Hepatocyte (in vitro differentiated cells): ENCODE data around the gene SNCAIP. TPM values are rescaled to one million over a fixed set of nuclear protein-coding genes. Genes with fewer than 3 reads are reported as not detected.

ENCODE experiments used
- DNase-seq: peaks from one replicate; pipeline ENCODE4 v3.0.0-alpha.2; 2016; ENCODE audit warnings: low spot score
- H2AFZ ChIP-seq: fragments of 200-600 bp; sonication (generic); 2 replicates; pipeline ENCODE4 v1.6.0; 2016; ENCODE audit warnings: antibody characterized with exemption, mild to moderate bottlenecking
- H3K27ac ChIP-seq: fragments of 200-600 bp; sonication (generic); 2 replicates; pipeline ENCODE4 v1.5.1; 2016; ENCODE audit warnings: mild to moderate bottlenecking
- H3K27me3 ChIP-seq: fragments of 200-600 bp; sonication (generic); 2 replicates; pipeline ENCODE4 v1.6.1; 2016
- H3K36me3 ChIP-seq: fragments of 200-600 bp; sonication (generic); replicated peaks from 2 replicates; pipeline ENCODE4 v1.5.1; 2016; ENCODE audit warnings: low read depth; ENCODE audit not compliant: insufficient read depth
- H3K4me1 ChIP-seq: fragments of 200-600 bp; sonication (generic); 2 replicates; pipeline ENCODE4 v1.5.1; 2016; ENCODE audit warnings: mild to moderate bottlenecking, moderate library complexity; ENCODE audit not compliant: insufficient read depth
- H3K4me2 ChIP-seq: fragments of 200-600 bp; sonication (generic); 2 replicates; pipeline ENCODE4 v1.6.0; 2016
- H3K4me3 ChIP-seq: fragments of 200-600 bp; sonication (generic); 2 replicates; pipeline ENCODE4 v1.5.1; 2016; ENCODE audit warnings: mild to moderate bottlenecking
- H3K79me2 ChIP-seq: fragments of 200-600 bp; sonication (generic); 2 replicates; pipeline ENCODE4 v1.6.0; 2017; ENCODE audit warnings: mild to moderate bottlenecking
- H3K9me2 ChIP-seq: fragments of 200-600 bp; sonication (generic); replicated peaks from 2 replicates; pipeline ENCODE4 v1.6.0; 2017; ENCODE audit warnings: mild to moderate bottlenecking; ENCODE audit not compliant: insufficient read depth
- H3K9me3 ChIP-seq: fragments of 200-600 bp; sonication (generic); 2 replicates; pipeline ENCODE4 v1.5.1; 2016; ENCODE audit warnings: low read depth, mild to moderate bottlenecking
- H4K20me1 ChIP-seq: fragments of 200-600 bp; sonication (generic); 2 replicates; pipeline ENCODE4 v1.6.0; 2016; ENCODE audit warnings: mild to moderate bottlenecking; ENCODE audit not compliant: insufficient read depth, poor library complexity, severe bottlenecking
- EZH2 ChIP-seq: fragments of 200-600 bp; sonication (generic); IDR thresholded peaks from 2 replicates; pipeline ENCODE4 v1.6.1; 2016; ENCODE audit warnings: antibody characterized with exemption, mild to moderate bottlenecking, borderline replicate concordance
- EZH2phosphoT487 ChIP-seq: fragments of 200-600 bp; sonication (generic); IDR thresholded peaks from one replicate; pipeline ENCODE4 v1.6.1; 2018; ENCODE audit warnings: antibody characterized with exemption, mild to moderate bottlenecking, low read depth, moderate library complexity; ENCODE audit not compliant: unreplicated experiment, severe bottlenecking
- WGBS: methylation state at CpG from one replicate; pipeline ENCODE4 v1.1.6; 2016; ENCODE audit warnings: low lambda C conversion rate; ENCODE audit errors: missing lambda C conversion rate; 5-methylcytosine and 5-hydroxymethylcytosine counted together
- polyA plus RNA-seq: library from polyadenylated mRNA; unstranded; fragments of >200 nt; fragmentation: Nextera tagmentation; extraction: Ambion mirVana; gene quantifications from 2 replicates; pipeline ENCODE4 v1.2.1, GENCODE V29; 2016
- total RNA-seq: library from RNA; depleted of rRNA; stranded (reverse); fragments of >200 nt; gene quantifications from 2 replicates; pipeline ENCODE4 v1.2.3, GENCODE V29; 2014
- TF ChIP-seq, protein P1 (sequence below): fragments of 200-600 bp; sonication (generic); IDR thresholded peaks from 2 replicates; pipeline ENCODE4 v1.5.1; 2016; ENCODE audit warnings: antibody characterized with exemption, mild to moderate bottlenecking; ENCODE audit not compliant: poor library complexity

The SNCAIP gene
- total RNA-seq = 19.0 and 19.1 TPM in 2 replicates
- 7.1 and 11.4 TPM in 2 replicates for polyA plus RNA-seq

DNA sequence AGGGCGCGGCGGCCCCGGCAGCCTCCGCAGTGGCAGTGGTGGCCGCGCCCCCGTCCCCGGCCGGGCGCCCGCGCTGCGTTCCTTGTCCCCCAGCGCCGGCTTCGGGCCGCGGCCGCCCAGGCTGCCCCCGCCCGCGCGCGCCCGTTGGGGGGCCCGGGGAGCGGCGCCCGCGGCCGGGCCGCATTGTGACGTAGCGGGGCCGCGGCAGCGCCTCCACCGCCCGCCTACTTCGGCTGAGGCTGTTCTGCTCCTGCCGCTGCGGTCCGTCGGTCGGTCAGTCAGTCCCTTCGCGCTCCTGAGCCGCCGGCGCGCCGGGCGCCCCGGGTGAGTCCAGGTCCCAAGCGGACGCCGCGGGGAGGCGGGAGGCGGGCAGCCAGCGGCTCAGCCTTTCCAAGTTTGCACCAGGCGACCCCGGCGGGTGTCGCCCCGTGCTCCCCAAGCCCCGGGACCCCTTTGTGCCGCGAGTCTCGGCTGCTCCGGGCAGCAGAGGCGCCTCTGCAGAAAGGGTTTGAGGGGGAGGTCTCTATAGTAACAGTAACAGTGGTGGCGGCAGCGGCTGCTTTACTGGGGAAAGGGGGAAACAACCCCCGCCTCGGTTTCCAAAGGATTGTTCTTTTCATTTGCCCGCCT, at the start of gene SNCAIP:
SNCAIP (plus strand) TSS at position 277 of the 630 bp plus-strand sequence. CDS start 78,898 bp downstream, outside the sequence.
- Histone ChIP-seq H3K27ac (peak within 1 kb of the TSS; percentile 88), H2AFZ (peak within 1 kb of the TSS; percentile 82), H3K36me3 (no peaks in the 10 kb centered on the region), H3K79me2 (peaks cover 25% of the 10 kb centered on the region), H3K4me3 (peak within 1 kb of the TSS; percentile 84), H4K20me1 (no peaks in the 10 kb centered on the region), H3K27me3 (peaks cover 6% of the 10 kb centered on the region), H3K4me1 (peaks cover 14% of the 10 kb centered on the region), H3K9me2 (no peaks in the 10 kb centered on the region), H3K9me3 (no peaks in the 10 kb centered on the region), H3K4me2 (peak within 1 kb of the TSS; percentile 94)
- no peak for TF ChIP-seq EZH2
- TF ChIP-seq EZH2phosphoT487 = no peak
- TF ChIP-seq, protein P1, sequence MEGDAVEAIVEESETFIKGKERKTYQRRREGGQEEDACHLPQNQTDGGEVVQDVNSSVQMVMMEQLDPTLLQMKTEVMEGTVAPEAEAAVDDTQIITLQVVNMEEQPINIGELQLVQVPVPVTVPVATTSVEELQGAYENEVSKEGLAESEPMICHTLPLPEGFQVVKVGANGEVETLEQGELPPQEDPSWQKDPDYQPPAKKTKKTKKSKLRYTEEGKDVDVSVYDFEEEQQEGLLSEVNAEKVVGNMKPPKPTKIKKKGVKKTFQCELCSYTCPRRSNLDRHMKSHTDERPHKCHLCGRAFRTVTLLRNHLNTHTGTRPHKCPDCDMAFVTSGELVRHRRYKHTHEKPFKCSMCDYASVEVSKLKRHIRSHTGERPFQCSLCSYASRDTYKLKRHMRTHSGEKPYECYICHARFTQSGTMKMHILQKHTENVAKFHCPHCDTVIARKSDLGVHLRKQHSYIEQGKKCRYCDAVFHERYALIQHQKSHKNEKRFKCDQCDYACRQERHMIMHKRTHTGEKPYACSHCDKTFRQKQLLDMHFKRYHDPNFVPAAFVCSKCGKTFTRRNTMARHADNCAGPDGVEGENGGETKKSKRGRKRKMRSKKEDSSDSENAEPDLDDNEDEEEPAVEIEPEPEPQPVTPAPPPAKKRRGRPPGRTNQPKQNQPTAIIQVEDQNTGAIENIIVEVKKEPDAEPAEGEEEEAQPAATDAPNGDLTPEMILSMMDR = no peak
- peak; percentile 75 for DNase-seq
- under 1% methylated on average over 35 of the region's 78 CpGs for WGBS

DNA sequence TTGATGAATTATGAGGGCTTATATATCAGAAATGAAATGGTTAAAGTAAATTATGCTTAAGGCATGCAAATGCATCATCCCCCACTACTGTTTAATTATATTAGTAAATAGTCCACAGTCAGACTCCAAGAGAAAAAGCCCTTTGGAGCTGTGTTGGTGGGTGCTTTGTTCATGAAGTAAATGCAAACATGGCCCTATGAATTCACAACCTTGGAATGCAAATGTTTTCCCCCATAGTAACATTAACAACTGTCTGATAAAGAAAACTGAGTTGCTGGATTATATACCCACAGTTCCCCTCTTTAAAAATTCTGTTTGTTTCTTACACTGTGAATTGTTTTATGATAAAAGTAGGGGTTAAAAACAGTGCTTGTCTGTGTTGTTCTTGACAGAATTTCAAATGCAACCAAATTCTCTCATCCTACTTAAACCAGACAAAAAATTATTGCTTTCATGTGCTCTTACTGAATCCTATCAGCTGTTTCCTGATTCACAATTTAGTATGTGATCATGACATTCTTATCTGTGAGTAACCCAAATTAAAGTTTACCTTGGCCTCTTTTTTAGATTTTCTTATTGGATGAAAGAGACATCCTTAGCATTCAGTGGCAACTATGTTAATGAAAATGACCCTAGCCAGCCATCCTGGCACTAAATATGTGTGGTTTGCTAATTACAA, 48.5 kb upstream of the SNCAIP start:
- TF ChIP-seq EZH2 (no peak), EZH2phosphoT487 (no peak)
- TF ChIP-seq, protein P1 = no peak
- DNase-seq = no peak
- Histone ChIP-seq H3K27me3 (no peaks in the 10 kb centered on the region), H3K27ac (no peak overlapping the region), H3K79me2 (no peaks in the 10 kb centered on the region), H3K4me3 (no peak overlapping the region), H3K9me3 (no peaks in the 10 kb centered on the region), H3K36me3 (no peaks in the 10 kb centered on the region), H3K4me1 (no peaks in the 10 kb centered on the region), H2AFZ (no peak overlapping the region), H3K9me2 (no peaks in the 10 kb centered on the region), H3K4me2 (no peak overlapping the region), H4K20me1 (no peaks in the 10 kb centered on the region)

DNA sequence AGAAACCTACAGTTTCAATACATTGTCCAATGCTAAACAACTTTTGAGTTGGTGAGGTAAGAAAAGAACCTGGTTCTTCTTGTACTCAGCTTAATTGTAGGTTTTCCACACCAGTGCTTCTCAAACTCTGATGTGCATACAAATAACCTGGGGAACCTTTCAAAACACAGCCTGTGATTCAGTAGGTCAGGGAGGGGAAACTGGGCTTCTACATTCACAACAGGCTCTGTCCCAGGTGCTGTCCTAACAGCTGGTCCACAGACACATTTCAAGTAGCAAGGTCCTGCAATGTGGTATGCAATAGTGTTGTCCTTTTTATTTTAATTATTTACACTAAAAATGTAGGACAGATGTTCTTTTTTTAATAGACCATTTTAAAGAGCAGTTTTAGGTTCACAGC, 47.4 kb upstream of the SNCAIP start:
- Histone ChIP-seq H3K27me3 (no peaks in the 10 kb centered on the region), H3K4me1 (no peaks in the 10 kb centered on the region), H3K36me3 (no peaks in the 10 kb centered on the region), H3K4me3 (no peak overlapping the region), H3K9me3 (no peaks in the 10 kb centered on the region), H4K20me1 (no peaks in the 10 kb centered on the region), H3K79me2 (no peaks in the 10 kb centered on the region), H2AFZ (no peak overlapping the region), H3K4me2 (no peak overlapping the region), H3K9me2 (no peaks in the 10 kb centered on the region), H3K27ac (no peak overlapping the region)
- no peak for DNase-seq
- TF ChIP-seq, protein P1 = no peak
- TF ChIP-seq EZH2 = no peak
- TF ChIP-seq EZH2phosphoT487 = no peak
